K562 (cell line): Measurements from ENCODE around the gene PTK7. TPM values are rescaled to one million over a fixed set of nuclear protein-coding genes. Genes with fewer than 3 reads are reported as not detected.

Experiments used
- CBX2 ChIP-seq: fragments of 200-600 bp; sonication (generic); IDR thresholded peaks from one replicate; pipeline ENCODE4 v1.6.1; 2012; ENCODE audit warnings: mild to moderate bottlenecking, low read length, inconsistent platforms; ENCODE audit not compliant: insufficient read depth, poor library complexity, severe bottlenecking
- THRA ChIP-seq: fragments of 450-650 bp; IDR thresholded peaks from 2 replicates; pipeline ENCODE4 v1.6.1; 2017; ENCODE audit warnings: mild to moderate bottlenecking, moderate library complexity
- ZBTB11 ChIP-seq, 3 experiments: fragments of 200-800 bp in 1 of 3; fragments of 250-450 bp in 1 of 3; fragments of 450-650 bp in 1 of 3; sonication (Bioruptor Pico) in 1 of 3; sonication (Bioruptor generic) in 1 of 3; formaldehyde crosslinking in 1 of 3; IDR thresholded peaks; 2 replicates each; pipeline versions ENCODE4 v1.6.1 to v1.8.0; 2016 to 2022; ENCODE audit warnings: mild to moderate bottlenecking in 2 of 3, missing genetic modification characterization in 2 of 3, missing compliant biosample characterization in 1 of 3, moderate library complexity in 1 of 3
- ZC3H8 ChIP-seq: fragments of 450-650 bp; IDR thresholded peaks from 2 replicates; pipeline ENCODE4 v1.6.1; 2017
- ZNF217 ChIP-seq: sonication (generic); formaldehyde crosslinking; IDR thresholded peaks from 2 replicates; pipeline ENCODE4 v1.8.0; 2022; ENCODE audit warnings: mild to moderate bottlenecking, missing genetic modification reagents
- ZNF41 ChIP-seq: fragments of 250-450 bp; sonication (Bioruptor Pico); conservative IDR thresholded peaks from 2 replicates; pipeline ENCODE4 v1.4.0; 2020; ENCODE audit warnings: mild to moderate bottlenecking
- ZNF77 ChIP-seq: fragments of 250-450 bp; sonication (Bioruptor Pico); IDR thresholded peaks from 2 replicates; pipeline ENCODE4 v1.5.0; 2020
- ZZZ3 ChIP-seq: fragments of 450-650 bp; IDR thresholded peaks from 2 replicates; pipeline ENCODE4 v1.6.1; 2016; ENCODE audit warnings: antibody characterized with exemption, mild to moderate bottlenecking, moderate library complexity
- polyA plus RNA-seq, 8 experiments: library from polyadenylated mRNA; depleted of rRNA in 4 of 8; stranded (reverse) in 5 of 8; unstranded in 3 of 8; fragments of >200 nt; fragmentation: Nextera tagmentation in 2 of 8; fragmentation: Illumina TruSeq in 1 of 8; extraction: Ambion mirVana in 2 of 8; extraction: Trizol in 1 of 8; gene quantifications; 2 replicates each; pipeline versions ENCODE4 v1.2.1 to v1.2.3, GENCODE V29; 2011 to 2014; ENCODE audit warnings: inconsistent platforms in 1 of 8, missing spikeins in 1 of 8
- total RNA-seq, 7 experiments: library from RNA; depleted of rRNA in 6 of 7; stranded (reverse); fragments of >200 nt in 6 of 7; fragmentation: Illumina TruSeq in 2 of 7; extraction: Trizol in 2 of 7; gene quantifications; 2 replicates each; pipeline versions ENCODE4 v1.2.1 to v1.2.3, GENCODE V29; 2011 to 2021; ENCODE audit warnings: low replicate concordance in 1 of 7
- TF ChIP-seq, protein P1 (sequence below), 2 experiments: fragments of 450-650 bp; formaldehyde crosslinking in 1 of 2; IDR thresholded peaks; 2 replicates each; pipeline versions ENCODE4 v1.4.0 to v1.6.1; 2014 to 2020; ENCODE audit warnings: mild to moderate bottlenecking in 2 of 2, borderline replicate concordance in 1 of 2, low read depth in 1 of 2
- TF ChIP-seq, protein P2 (sequence below): fragments of 250-450 bp; sonication (Bioruptor Pico); IDR thresholded peaks from 2 replicates; pipeline ENCODE4 v1.5.0; 2021

The PTK7 gene
- total and polyA plus RNA-seq, 9 of the 15 experiments (the other 6 are each of a cell fraction or from before 2014, with no cell fraction given), result 0.20 to 6.8 (median 4.2) TPM

DNA sequence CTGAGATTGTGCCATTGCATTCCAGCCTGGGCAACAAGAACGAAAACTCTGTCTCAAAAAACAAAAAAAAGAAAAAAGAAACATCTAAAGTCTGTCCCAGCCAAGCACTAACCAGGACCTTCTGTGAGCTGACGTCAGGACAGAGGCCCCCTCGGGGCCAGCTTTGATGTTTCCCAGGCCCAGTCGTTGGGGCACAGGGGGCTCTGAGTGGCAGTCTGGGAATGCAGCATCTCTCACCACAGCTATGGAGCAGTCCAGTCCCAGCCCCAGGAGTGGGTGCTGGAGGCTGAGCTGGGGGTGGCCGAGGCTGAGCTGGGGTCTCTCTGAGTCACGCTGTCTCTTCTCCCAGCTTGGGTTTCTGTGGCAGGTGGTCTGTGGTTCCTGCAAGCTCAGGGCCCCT is 49.0 kb downstream of the PTK7 start (continued):
- TF ChIP-seq, protein P1, sequence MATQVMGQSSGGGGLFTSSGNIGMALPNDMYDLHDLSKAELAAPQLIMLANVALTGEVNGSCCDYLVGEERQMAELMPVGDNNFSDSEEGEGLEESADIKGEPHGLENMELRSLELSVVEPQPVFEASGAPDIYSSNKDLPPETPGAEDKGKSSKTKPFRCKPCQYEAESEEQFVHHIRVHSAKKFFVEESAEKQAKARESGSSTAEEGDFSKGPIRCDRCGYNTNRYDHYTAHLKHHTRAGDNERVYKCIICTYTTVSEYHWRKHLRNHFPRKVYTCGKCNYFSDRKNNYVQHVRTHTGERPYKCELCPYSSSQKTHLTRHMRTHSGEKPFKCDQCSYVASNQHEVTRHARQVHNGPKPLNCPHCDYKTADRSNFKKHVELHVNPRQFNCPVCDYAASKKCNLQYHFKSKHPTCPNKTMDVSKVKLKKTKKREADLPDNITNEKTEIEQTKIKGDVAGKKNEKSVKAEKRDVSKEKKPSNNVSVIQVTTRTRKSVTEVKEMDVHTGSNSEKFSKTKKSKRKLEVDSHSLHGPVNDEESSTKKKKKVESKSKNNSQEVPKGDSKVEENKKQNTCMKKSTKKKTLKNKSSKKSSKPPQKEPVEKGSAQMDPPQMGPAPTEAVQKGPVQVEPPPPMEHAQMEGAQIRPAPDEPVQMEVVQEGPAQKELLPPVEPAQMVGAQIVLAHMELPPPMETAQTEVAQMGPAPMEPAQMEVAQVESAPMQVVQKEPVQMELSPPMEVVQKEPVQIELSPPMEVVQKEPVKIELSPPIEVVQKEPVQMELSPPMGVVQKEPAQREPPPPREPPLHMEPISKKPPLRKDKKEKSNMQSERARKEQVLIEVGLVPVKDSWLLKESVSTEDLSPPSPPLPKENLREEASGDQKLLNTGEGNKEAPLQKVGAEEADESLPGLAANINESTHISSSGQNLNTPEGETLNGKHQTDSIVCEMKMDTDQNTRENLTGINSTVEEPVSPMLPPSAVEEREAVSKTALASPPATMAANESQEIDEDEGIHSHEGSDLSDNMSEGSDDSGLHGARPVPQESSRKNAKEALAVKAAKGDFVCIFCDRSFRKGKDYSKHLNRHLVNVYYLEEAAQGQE (IDR thresholded peaks at IDR 0.05; ENCODE audit: borderline replicate concordance), result no peak
- TF ChIP-seq, protein P1 (CRISPR knock-in tag; IDR thresholded peaks at IDR 0.05; ENCODE audit: low read depth), result no peak
- TF ChIP-seq ZZZ3, result no peak
- TF ChIP-seq, protein P2, sequence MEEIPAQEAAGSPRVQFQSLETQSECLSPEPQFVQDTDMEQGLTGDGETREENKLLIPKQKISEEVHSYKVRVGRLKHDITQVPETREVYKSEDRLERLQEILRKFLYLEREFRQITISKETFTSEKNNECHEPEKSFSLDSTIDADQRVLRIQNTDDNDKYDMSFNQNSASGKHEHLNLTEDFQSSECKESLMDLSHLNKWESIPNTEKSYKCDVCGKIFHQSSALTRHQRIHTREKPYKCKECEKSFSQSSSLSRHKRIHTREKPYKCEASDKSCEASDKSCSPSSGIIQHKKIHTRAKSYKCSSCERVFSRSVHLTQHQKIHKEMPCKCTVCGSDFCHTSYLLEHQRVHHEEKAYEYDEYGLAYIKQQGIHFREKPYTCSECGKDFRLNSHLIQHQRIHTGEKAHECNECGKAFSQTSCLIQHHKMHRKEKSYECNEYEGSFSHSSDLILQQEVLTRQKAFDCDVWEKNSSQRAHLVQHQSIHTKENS (CRISPR knock-in tag), result no peak
- TF ChIP-seq ZNF77, result no peak
- no peak for TF ChIP-seq ZC3H8
- no peak for TF ChIP-seq ZNF217
- TF ChIP-seq CBX2, result no peak
- TF ChIP-seq ZBTB11 (CRISPR knock-in tag; IDR thresholded peaks at IDR 0.05), result no peak
- TF ChIP-seq ZNF41 (CRISPR knock-in tag), result no peak
- no peak for TF ChIP-seq THRA
